ENCODE data around the gene RHOH. TPM values are rescaled to one million over a fixed set of nuclear protein-coding genes. Genes with fewer than 3 reads are reported as not detected.

The RHOH gene
- total RNA-seq, 1 donor from 2014 or later: 11.2 TPM

GRCh38 chr4:40180356-40180755 lies 16.5 kb upstream of the RHOH start:
- Mint-ChIP-seq H3K4me1 (peaks cover 30% of the 10 kb centered on the region), H3K36me3 (no peaks in the 10 kb centered on the region), H3K9me3 (no peaks in the 10 kb centered on the region), H3K4me3 (no peak overlapping the region), H3K27ac (no peak overlapping the region), H3K27me3 (ENCODE audit: insufficient read depth, low read depth) (peaks cover 3% of the 10 kb centered on the region)
- H3K36me3 ChIP-seq: no peaks in the 10 kb centered on the region
- no peak overlapping the region for H3K4me2 ChIP-seq
- H2AFZ ChIP-seq (replicated peaks): no peak overlapping the region
- no peak overlapping the region for H3K27ac ChIP-seq
- H3K4me1 ChIP-seq: peaks cover 11% of the 10 kb centered on the region
- no peak for TF ChIP-seq CTCF (IDR thresholded peaks at IDR 0.05)
- no peak for TF ChIP-seq EZH2phosphoT487 (IDR thresholded peaks at IDR 0.05)
- TF ChIP-seq EZH2 (IDR thresholded peaks at IDR 0.05): no peak
- DNase-seq (ENCODE audit: low spot score): no peak
- H3K9ac ChIP-seq: no peak overlapping the region
- H3K79me2 ChIP-seq (ENCODE audit: low read depth): no peaks in the 10 kb centered on the region
- H3K27me3 ChIP-seq: no peaks in the 10 kb centered on the region
- H3K4me3 ChIP-seq: no peak overlapping the region
- H3F3A ChIP-seq (ENCODE audit: low read depth): no peaks in the 10 kb centered on the region
- H3K9me3 ChIP-seq (ENCODE audit: low read depth): no peaks in the 10 kb centered on the region
- no peaks in the 10 kb centered on the region for H4K20me1 ChIP-seq (ENCODE audit: low read depth)

- no peaks in the 10 kb centered on the region for H3K36me3 Mint-ChIP-seq
- no peaks in the 10 kb centered on the region for H3K27me3 ChIP-seq
- H3K36me3 ChIP-seq: no peaks in the 10 kb centered on the region
- no peaks in the 10 kb centered on the region for H3K9me3 ChIP-seq (ENCODE audit: low read depth)
- no peaks in the 10 kb centered on the region for H3K9me3 Mint-ChIP-seq
- TF ChIP-seq EZH2phosphoT487 (IDR thresholded peaks at IDR 0.05) (no peak), CTCF (IDR thresholded peaks at IDR 0.05) (no peak), EZH2 (IDR thresholded peaks at IDR 0.05) (no peak)
- H3K9ac ChIP-seq: no peak overlapping the region
- no peak overlapping the region for H3K4me2 ChIP-seq
- peaks cover 8% of the 10 kb centered on the region for H3K4me1 ChIP-seq
- H3K4me1 Mint-ChIP-seq: peaks cover 26% of the 10 kb centered on the region
- no peak overlapping the region for H3K27ac ChIP-seq
- peak overlapping the region; percentile 10 for H3K27ac Mint-ChIP-seq
- H3K79me2 ChIP-seq (ENCODE audit: low read depth): no peaks in the 10 kb centered on the region
- no peak overlapping the region for H3K4me3 ChIP-seq
- H3F3A ChIP-seq (ENCODE audit: low read depth): no peaks in the 10 kb centered on the region
- DNase-seq (ENCODE audit: low spot score): no peak
- H3K4me3 Mint-ChIP-seq: no peak overlapping the region
- H2AFZ ChIP-seq (replicated peaks): no peak overlapping the region
- H4K20me1 ChIP-seq (ENCODE audit: low read depth): no peaks in the 10 kb centered on the region
- peaks cover 2% of the 10 kb centered on the region for H3K27me3 Mint-ChIP-seq (ENCODE audit: insufficient read depth, low read depth)
Observed at GRCh38 chr4:40182001-40182400, 14.8 kb upstream of the RHOH start.

GRCh38 chr4:40182954-40183353 lies 13.9 kb upstream of the RHOH start:
- Histone ChIP-seq H3K27me3 (no peaks in the 10 kb centered on the region), H3K4me3 (no peak overlapping the region), H3K4me2 (no peak overlapping the region), H2AFZ (replicated peaks) (no peak overlapping the region), H3K79me2 (ENCODE audit: low read depth) (no peaks in the 10 kb centered on the region), H3K9ac (no peak overlapping the region), H3K9me3 (ENCODE audit: low read depth) (no peaks in the 10 kb centered on the region), H4K20me1 (ENCODE audit: low read depth) (no peaks in the 10 kb centered on the region), H3K27ac (no peak overlapping the region), H3K36me3 (no peaks in the 10 kb centered on the region), H3F3A (ENCODE audit: low read depth) (no peaks in the 10 kb centered on the region), H3K4me1 (peaks cover 7% of the 10 kb centered on the region)
- H3K27ac Mint-ChIP-seq: no peak overlapping the region
- H3K9me3 Mint-ChIP-seq: no peaks in the 10 kb centered on the region
- no peaks in the 10 kb centered on the region for H3K36me3 Mint-ChIP-seq
- no peak overlapping the region for H3K4me3 Mint-ChIP-seq
- TF ChIP-seq CTCF (IDR thresholded peaks at IDR 0.05) (no peak), EZH2 (IDR thresholded peaks at IDR 0.05) (no peak), EZH2phosphoT487 (IDR thresholded peaks at IDR 0.05) (no peak)
- H3K27me3 Mint-ChIP-seq (ENCODE audit: insufficient read depth, low read depth): no peaks in the 10 kb centered on the region
- H3K4me1 Mint-ChIP-seq: peaks cover 18% of the 10 kb centered on the region
- no peak for DNase-seq (ENCODE audit: low spot score)
